ENCODE data around the gene SKIDA1.

SKIDA1 gene

DNA sequence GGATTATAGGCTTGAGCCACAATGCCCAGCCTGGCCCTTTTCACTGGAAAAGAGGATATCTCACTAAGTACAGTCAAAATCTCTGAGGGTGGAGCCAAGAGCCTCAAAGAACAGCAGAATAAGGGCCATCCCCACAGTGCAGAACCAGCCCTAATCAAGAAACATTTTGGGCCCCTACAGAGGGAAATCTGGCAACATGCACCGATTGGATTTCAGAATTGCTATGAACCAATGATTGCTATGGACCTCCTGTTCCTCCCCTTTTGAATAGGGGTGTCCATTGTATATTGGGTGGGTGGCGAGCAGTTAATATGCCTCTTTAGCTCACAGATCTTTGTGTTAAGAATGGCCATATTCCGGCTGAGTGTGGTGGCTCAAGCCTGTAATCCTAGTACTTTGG is 42.7 kb downstream of the SKIDA1 start:
- no peak for DNase-seq (ENCODE audit: low read depth in 2 of 2)

DNA sequence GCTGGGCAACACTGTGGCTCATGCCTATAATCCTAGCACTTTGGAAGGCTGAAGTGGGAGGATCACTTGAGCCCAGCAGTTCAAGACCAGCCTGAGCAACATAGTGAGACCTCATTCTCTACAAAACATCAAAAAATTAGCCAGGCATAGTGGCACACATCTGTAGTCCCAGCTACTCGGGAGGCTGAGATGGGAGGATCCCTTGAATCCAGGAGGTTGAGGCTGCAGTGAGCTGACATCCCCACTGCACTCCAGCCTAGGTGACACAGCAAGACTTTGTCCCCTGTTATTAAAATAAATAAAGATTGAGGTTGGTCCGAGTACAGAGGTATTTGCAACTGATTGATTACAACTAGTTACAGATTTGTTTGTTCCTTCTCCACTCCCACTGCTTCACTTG is 44.1 kb downstream of the SKIDA1 start:
- no peak for DNase-seq (ENCODE audit: low read depth in 2 of 2)

DNA sequence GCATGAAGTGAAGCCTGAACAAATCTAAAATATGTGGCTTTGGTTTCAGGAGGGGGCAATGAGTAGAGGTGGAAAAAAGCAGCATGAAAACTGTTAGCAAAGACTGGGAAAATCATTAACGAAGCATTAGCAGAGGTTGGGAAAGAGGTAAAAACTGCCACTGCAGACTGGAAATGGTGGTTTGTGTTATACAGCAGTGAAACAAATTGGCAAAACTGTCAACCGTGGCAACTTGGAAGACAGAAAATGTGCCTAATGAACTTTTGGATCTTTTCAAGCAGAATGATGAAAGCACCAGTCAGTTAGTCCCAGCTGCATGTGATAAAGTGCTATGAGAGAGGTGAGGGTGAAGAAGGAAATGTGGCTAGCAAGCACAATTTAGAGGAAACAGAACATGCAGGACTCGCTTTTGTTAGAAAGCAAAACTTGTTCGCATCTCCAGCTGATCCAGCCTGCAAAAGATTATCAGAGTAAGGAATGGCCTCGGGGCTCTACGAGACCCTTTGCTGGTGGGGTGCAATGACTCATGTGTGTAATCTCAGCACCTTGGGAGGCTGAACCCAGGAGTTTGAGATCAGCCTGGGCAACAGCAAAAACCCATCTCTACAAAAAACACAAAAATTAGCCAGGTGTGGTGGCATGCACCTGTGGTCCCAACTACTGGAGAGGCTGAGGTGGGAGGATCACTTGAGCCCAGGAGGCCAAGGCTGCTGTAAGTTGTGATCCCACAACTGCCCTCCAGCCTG is 45.7 kb downstream of the SKIDA1 start:
- no peak for DNase-seq (ENCODE audit: low read depth in 2 of 2)

DNA sequence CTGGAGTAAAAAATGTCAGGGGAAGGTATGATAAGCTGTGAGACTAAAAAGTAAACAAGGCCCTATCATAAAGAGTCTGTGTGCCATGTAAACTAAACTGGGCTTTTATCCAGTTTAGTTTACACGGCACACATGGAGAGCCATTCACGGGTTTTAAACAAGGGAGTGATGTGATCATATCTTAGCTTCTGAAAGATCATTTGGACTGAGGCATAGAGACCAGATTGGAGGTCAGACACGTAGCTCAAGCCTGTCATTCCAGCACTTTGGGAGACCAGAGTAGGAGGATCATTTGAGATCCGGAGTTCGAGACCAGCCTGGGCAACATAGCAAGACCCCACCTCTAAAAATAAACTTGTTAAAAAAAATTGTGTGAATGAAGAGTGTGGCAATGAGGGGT is 50.1 kb downstream of the SKIDA1 start:
- no peak for DNase-seq (ENCODE audit: low read depth in 2 of 2)

DNA sequence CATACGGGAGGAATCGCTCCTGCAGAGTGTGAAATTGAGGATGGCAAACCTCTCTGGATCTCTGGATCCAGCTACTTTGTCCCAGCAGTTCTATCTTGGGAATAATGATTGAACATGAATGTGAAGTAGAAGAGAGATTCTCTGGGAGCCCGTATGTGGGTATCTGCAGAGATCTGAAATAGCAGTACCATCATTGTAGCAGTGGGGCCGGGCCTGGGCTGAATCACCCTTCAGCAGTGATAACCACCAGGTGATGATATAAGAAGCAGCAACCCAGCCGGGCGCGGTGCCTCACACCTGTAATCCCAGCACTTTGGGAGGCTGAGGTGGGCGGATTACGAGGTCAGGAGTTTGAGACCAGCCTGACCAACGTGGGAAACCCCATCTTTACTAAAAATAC is 51.9 kb downstream of the SKIDA1 start:
- no peak for DNase-seq (ENCODE audit: low read depth in 2 of 2)

DNA sequence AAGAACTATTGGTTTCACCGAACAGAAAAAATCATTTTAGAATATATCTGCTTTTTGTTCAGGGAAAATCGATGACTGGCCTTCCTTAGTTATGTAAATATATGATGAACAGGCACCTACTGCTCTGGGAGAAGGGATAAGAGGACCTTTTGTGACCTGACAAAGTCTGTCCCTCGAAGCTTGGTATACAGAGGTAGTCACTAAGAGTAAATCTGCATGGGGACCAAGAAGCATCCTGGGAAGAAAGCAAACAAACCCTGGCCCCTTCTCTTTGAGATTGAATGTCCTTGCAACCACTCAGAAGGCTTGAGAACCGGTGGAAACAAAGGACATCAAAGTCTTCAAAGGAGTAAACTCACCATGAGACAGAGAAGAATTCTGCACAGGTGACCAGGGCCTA is 52.3 kb downstream of the SKIDA1 start:
- no peak for DNase-seq (ENCODE audit: low read depth in 2 of 2)

DNA sequence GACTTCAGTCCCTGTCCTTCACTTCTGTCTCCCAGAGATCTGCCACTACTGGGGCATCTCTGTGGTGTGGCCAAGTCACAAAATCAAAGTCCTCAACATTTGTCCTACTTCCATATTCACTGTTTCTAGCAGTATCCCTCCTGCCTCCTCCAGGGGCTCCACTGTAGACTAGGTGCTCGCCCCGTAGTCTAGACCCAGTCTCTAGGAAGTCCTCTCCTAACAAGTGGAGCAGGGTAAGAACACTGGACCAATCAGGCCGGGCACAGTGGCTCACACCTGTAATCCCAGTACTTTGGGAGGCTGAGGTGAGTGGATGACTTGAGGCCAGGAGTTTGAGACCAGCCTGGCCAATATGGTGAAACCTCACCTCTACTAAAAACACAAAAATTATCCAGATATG is 57.4 kb downstream of the SKIDA1 start:
- no peak for DNase-seq (ENCODE audit: low read depth in 2 of 2)

DNA sequence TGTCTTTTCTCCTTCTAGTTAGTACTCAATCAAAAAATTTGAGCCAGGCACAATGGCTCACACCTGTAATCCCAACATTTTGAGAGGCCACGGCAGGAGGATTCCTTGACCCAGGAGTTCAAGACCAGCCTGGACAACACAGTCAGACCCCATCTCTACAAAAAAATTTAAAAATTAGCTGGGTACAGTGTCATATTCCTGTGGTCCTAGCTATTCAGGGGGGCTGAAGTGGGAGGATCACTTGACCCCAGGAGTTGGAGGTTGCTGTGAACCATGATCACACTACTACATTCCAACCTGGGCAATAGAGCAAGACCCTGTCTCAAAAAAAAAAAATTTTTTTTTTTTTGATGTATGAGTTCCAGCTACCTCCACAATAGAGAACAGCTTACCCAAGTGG is 57.8 kb downstream of the SKIDA1 start:
- no peak for DNase-seq (ENCODE audit: low read depth in 2 of 2)

DNA sequence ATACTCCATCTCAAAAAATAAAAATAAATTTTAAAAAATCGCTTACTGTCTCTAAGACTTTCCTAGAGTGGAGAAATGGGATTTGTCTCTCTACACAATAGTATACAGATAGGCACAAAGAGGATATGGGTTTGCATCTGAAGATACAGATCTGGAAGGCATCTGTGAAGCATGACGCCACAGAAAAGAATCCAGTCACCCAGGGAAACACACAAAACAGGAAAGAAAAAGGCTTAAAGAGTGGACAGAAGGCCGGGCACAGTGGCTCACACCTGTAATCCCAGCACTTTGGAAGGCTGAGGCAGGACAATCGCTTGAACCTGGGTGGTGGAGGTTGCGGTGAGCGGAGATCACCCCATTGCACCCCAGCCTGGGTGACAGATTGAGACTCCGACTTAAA is 61.3 kb downstream of the SKIDA1 start:
- no peak for DNase-seq (ENCODE audit: low read depth in 2 of 2)

Measured in fibroblast of skin of left biceps (primary cell).